Colonic mucosa (tissue), 4 donors: Measurements from ENCODE around the gene TSHZ2. TPM values are rescaled to one million over a fixed set of nuclear protein-coding genes. Genes with fewer than 3 reads are reported as not detected.

ENCODE experiments used
- DNase-seq: peaks from one replicate; pipeline ENCODE4 v3.0.0-alpha.2; 2020
- H3K27ac ChIP-seq: fragments of 200-600 bp; one replicate; pipeline ENCODE4 v1.8.0; 2021
- H3K27me3 ChIP-seq: fragments of 200-600 bp; one replicate; pipeline ENCODE4 v1.8.0; 2021
- H3K36me3 ChIP-seq: fragments of 200-600 bp; one replicate; pipeline ENCODE4 v1.8.0; 2021
- H3K4me1 ChIP-seq: fragments of 200-600 bp; one replicate; pipeline ENCODE4 v1.8.0; 2021; ENCODE audit warnings: mild to moderate bottlenecking
- H3K4me3 ChIP-seq: fragments of 200-600 bp; one replicate; pipeline ENCODE4 v1.8.0; 2021
- H3K9ac ChIP-seq, 2 donors: one replicate each; pipeline ENCODE4 v1.7.0; 2013; ENCODE audit warnings: control low read depth in 2 of 2, low read depth in 2 of 2, low read length in 2 of 2
- H3K9me3 ChIP-seq: fragments of 200-600 bp; one replicate; pipeline ENCODE4 v1.8.0; 2021
- CTCF ChIP-seq: fragments of 200-600 bp; IDR thresholded peaks from one replicate; pipeline ENCODE4 v1.8.0; 2022; ENCODE audit warnings: antibody characterized with exemption, mild to moderate bottlenecking
- intact Hi-C: fragments of 100-400 bp; cut with DNase I; formaldehyde crosslinking; loops from one replicate; pipeline ENCODE4 v1.14.1; 2022
- total RNA-seq, 2 donors: library from RNA; stranded (reverse); fragmentation: NEBNext Ultra II Directional in 1 of 2; extraction: Animal tissue kit (Norgen Biotek cat#: 25700) in 1 of 2; gene quantifications; one replicate each; pipeline ENCODE4 v1.2.1, GENCODE V29; 2021
- donor health status: healthy.
- donor health status: DM: no; HTN: no; CAD: no.
- donor health status: DM: no; HTN: no; CAD: no.

The TSHZ2 gene
- total RNA-seq, 2 donors from 2014 or later, result 2.1 to 3.1 TPM

GRCh38 chr20:53237461-53237860 is 265.3 kb downstream of the TSHZ2 start:
- Histone ChIP-seq H3K27ac (no peak overlapping the region), H3K4me1 (no peaks in the 10 kb centered on the region), H3K9ac (no peak overlapping the region), H3K9me3 (no peaks in the 10 kb centered on the region), H3K27me3 (no peaks in the 10 kb centered on the region), H3K4me3 (no peak overlapping the region), H3K36me3 (no peaks in the 10 kb centered on the region)
- intact Hi-C loops, result no loop called here
- no peak for DNase-seq
- no peak for TF ChIP-seq CTCF

- no peak for DNase-seq
- no peak overlapping the region for H3K4me3 ChIP-seq
- H3K9me3 ChIP-seq, result no peaks in the 10 kb centered on the region
- H3K9ac ChIP-seq, result no peak overlapping the region
- H3K4me1 ChIP-seq, result no peaks in the 10 kb centered on the region
- intact Hi-C loops, result no loop called here
- no peaks in the 10 kb centered on the region for H3K36me3 ChIP-seq
- no peak overlapping the region for H3K27ac ChIP-seq
- no peaks in the 10 kb centered on the region for H3K27me3 ChIP-seq
- no peak for TF ChIP-seq CTCF
These were observed 266.0 kb downstream of the TSHZ2 start for GRCh38 chr20:53238121-53238660.

GRCh38 chr20:53243152-53243551 is 271.0 kb downstream of the TSHZ2 start:
- no peaks in the 10 kb centered on the region for H3K36me3 ChIP-seq
- intact Hi-C loops, result no loop called here
- H3K9me3 ChIP-seq, result no peaks in the 10 kb centered on the region
- no peak overlapping the region for H3K4me3 ChIP-seq
- no peak overlapping the region for H3K9ac ChIP-seq
- TF ChIP-seq CTCF, result no peak
- no peak overlapping the region for H3K27ac ChIP-seq
- no peaks in the 10 kb centered on the region for H3K27me3 ChIP-seq
- no peak for DNase-seq
- H3K4me1 ChIP-seq, result no peaks in the 10 kb centered on the region

- no peak overlapping the region for H3K9ac ChIP-seq
- H3K36me3 ChIP-seq, result no peaks in the 10 kb centered on the region
- no peak overlapping the region for H3K27ac ChIP-seq
- H3K27me3 ChIP-seq, result no peaks in the 10 kb centered on the region
- no peak overlapping the region for H3K4me3 ChIP-seq
- H3K9me3 ChIP-seq, result no peaks in the 10 kb centered on the region
- no peaks in the 10 kb centered on the region for H3K4me1 ChIP-seq
- intact Hi-C loops, result no loop called here
- TF ChIP-seq CTCF, result no peak
- no peak for DNase-seq
These were observed 272.6 kb downstream of the TSHZ2 start for GRCh38 chr20:53244711-53245110.

- Histone ChIP-seq H3K4me3 (no peak overlapping the region), H3K27ac (no peak overlapping the region), H3K9ac (no peak overlapping the region), H3K9me3 (no peaks in the 10 kb centered on the region), H3K27me3 (no peaks in the 10 kb centered on the region), H3K4me1 (no peaks in the 10 kb centered on the region), H3K36me3 (no peaks in the 10 kb centered on the region)
- TF ChIP-seq CTCF, result no peak
- no peak for DNase-seq
- intact Hi-C loops, result no loop called here
These were observed 273.4 kb downstream of the TSHZ2 start for GRCh38 chr20:53245574-53245973.
